Measurements from ENCODE around the gene ZNF511.

ZNF511 gene

DNA sequence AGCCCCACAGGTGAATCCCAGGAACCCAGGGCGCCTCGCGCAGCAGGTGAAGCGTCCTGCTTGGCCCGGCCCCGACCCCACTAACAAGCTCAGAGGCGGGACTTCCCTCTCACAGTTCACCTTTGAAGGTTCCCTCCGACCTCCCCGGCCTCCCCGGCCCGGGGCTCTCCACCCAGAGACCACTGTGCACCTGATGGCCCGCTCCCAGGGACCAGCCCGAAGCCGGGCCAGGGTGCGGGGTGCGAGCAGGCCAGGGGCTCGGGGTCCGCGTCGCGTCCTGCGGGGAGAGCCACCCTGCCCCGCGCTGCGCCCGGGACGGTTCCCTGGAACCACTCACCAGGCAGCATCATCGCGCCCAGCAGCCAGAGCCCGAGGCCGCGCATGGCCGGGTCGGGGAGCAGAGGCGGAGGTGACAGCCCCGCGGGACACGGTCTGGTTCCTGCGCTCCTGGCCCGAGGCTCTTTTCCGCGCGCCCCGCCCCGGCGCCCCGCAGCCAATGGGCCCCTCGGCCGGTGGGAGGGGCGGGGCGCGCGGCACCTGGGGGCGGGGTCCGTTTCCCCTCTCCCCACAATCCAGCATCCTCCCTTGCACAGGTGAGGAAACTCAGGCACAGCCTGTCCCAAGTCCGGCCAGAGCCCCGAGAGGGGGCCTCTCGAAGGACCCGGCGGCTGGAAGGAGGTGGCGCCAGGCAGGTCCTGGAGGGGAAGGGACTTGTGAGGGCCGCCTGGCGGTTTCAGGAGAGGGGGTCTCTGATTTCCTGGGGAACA, 32.1 kb upstream of the ZNF511 start, which contains the start of gene ADAM8:
Gene ADAM8 (minus strand): TSS at position 434 of the 767 bp plus-strand sequence. CDS start 51 bp downstream, at position 383.
- H3K4me2 ChIP-seq (ENCODE audit: low read depth, low read length), result peak within 1 kb of the TSS; percentile 93
- H3K36me3 ChIP-seq (replicated peaks; ENCODE audit: insufficient read depth, low read length), result peaks cover 3% of the 10 kb centered on the region
- H3K79me2 ChIP-seq (ENCODE audit: low read length), result peaks cover 46% of the 10 kb centered on the region
- H3K9me2 ChIP-seq (replicated peaks; ENCODE audit: insufficient read depth, low read length), result no peaks in the 10 kb centered on the region
- peaks cover 27% of the 10 kb centered on the region for H3K4me1 ChIP-seq (ENCODE audit: low read length)
- peak within 1 kb of the TSS; percentile 82 for H3K4me3 ChIP-seq (ENCODE audit: low read length)
- peaks cover 35% of the 10 kb centered on the region for H3F3A ChIP-seq (ENCODE audit: insufficient read depth, low read length)
- no peaks in the 10 kb centered on the region for H4K20me1 ChIP-seq (ENCODE audit: insufficient read depth, low read length)
- TF ChIP-seq EZH2phosphoT487 (IDR thresholded peaks at IDR 0.05; ENCODE audit: low read length), result no peak
- no peak for TF ChIP-seq EZH2 (optimal IDR thresholded peaks at IDR 0.05; ENCODE audit: low read depth, low read length)
- TF ChIP-seq, protein P1, sequence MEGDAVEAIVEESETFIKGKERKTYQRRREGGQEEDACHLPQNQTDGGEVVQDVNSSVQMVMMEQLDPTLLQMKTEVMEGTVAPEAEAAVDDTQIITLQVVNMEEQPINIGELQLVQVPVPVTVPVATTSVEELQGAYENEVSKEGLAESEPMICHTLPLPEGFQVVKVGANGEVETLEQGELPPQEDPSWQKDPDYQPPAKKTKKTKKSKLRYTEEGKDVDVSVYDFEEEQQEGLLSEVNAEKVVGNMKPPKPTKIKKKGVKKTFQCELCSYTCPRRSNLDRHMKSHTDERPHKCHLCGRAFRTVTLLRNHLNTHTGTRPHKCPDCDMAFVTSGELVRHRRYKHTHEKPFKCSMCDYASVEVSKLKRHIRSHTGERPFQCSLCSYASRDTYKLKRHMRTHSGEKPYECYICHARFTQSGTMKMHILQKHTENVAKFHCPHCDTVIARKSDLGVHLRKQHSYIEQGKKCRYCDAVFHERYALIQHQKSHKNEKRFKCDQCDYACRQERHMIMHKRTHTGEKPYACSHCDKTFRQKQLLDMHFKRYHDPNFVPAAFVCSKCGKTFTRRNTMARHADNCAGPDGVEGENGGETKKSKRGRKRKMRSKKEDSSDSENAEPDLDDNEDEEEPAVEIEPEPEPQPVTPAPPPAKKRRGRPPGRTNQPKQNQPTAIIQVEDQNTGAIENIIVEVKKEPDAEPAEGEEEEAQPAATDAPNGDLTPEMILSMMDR (IDR thresholded peaks at IDR 0.05; ENCODE audit: low read length), result no peak
- no peaks in the 10 kb centered on the region for H3K9me3 ChIP-seq (replicated peaks; ENCODE audit: insufficient read depth, low read length)
- peak; percentile 79 for DNase-seq
- peak within 1 kb of the TSS; percentile 95 for H3K27ac ChIP-seq (ENCODE audit: low read length)
- peak within 1 kb of the TSS; percentile 94 for H3K9ac ChIP-seq (ENCODE audit: low read length)
- H3K27me3 ChIP-seq (replicated peaks; ENCODE audit: insufficient read depth, low read length), result no peaks in the 10 kb centered on the region
- H2AFZ ChIP-seq (ENCODE audit: low read length), result peak within 1 kb of the TSS; percentile 54; the same call in 1 of the 2 replicates

DNA sequence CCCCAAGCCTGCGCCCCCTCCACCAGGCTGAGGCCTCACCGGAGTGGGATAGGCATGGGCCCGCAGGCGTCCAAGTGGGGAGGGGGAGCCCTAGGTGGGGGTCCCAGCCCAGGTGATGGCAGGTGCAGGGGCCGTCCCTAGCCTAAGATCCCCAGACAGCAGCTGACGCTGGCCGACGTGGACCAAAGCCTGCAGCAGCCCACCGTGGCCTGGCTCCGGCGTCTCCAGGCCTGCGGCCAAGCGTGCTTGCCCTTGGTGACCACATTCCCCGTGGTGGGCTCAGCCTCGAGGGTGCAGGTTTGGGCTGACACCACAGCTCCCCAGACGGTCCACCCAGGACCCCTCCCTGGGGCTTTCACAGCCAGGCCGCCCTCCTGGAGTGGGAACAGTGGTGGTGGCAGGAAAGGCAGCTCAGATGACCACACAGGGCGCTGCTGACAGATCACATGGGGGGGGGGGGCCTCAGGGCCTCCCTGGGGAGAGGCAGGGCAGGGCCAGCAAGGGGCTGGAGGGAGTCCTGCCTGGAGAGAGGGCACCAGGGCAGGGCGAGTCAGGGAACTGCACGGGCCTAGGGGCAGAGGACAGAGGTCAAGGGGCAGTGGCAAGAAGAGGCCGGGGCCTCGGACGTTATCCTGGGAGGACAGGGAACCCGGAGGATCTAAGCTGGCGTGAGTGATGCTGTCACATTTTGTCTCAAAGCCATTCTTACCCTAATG, 31.3 kb upstream of the ZNF511 start:
- peak overlapping the region; percentile 93 for H3K4me2 ChIP-seq (ENCODE audit: low read depth, low read length)
- no peak overlapping the region for H2AFZ ChIP-seq (ENCODE audit: low read length)
- H3K9me2 ChIP-seq (replicated peaks; ENCODE audit: insufficient read depth, low read length), result no peaks in the 10 kb centered on the region
- peak overlapping the region; percentile 89; the same call in 1 of the 2 replicates for H3K27ac ChIP-seq (ENCODE audit: low read length)
- H3K4me3 ChIP-seq (ENCODE audit: low read length), result 0 out of 2 replicates have a peak overlapping the region, but pooled peaks have one; percentile 4
- no peaks in the 10 kb centered on the region for H3K9me3 ChIP-seq (replicated peaks; ENCODE audit: insufficient read depth, low read length)
- no peaks in the 10 kb centered on the region for H4K20me1 ChIP-seq (ENCODE audit: insufficient read depth, low read length)
- peaks cover 35% of the 10 kb centered on the region for H3F3A ChIP-seq (ENCODE audit: insufficient read depth, low read length)
- H3K36me3 ChIP-seq (replicated peaks; ENCODE audit: insufficient read depth, low read length), result peaks cover 3% of the 10 kb centered on the region
- peaks cover 41% of the 10 kb centered on the region for H3K79me2 ChIP-seq (ENCODE audit: low read length)
- no peaks in the 10 kb centered on the region for H3K27me3 ChIP-seq (replicated peaks; ENCODE audit: insufficient read depth, low read length)
- TF ChIP-seq, protein P1 (IDR thresholded peaks at IDR 0.05; ENCODE audit: low read length), result no peak
- TF ChIP-seq EZH2 (optimal IDR thresholded peaks at IDR 0.05; ENCODE audit: low read depth, low read length) (no peak), EZH2phosphoT487 (IDR thresholded peaks at IDR 0.05; ENCODE audit: low read length) (no peak)
- H3K4me1 ChIP-seq (ENCODE audit: low read length), result peaks cover 27% of the 10 kb centered on the region
- DNase-seq, result peak; percentile 5
- H3K9ac ChIP-seq (ENCODE audit: low read length), result peak overlapping the region; percentile 41; the same call in 1 of the 2 replicates

DNA sequence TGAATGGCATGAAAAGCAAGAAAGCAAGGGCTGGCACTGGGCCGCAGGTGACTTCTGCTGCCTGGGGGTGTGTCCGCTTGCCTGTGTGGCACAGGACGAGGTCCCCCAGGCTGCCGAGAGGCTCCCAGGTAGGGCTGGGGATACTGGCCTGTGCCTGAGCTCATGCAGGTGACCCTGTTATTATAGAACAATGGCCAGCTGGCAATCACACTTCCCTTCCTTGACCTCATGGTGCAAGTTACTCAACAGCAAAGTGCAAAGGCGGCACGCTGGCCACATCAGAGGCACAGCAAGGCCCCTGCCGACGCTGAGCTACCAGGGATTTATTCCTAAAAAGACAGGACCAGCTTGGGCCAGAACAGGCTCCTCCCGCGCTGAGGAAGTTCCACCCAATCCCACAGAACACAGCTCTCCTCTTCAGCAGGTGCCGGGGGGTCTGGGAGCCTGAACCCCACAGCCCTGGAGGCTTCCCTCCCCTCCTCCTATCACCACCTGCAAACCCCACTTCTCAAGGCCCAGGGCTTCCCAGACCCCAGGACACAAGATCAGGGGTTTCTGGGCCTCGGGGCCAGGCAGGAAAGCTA, 30.6 kb upstream of the ZNF511 start:
- Histone ChIP-seq H3K4me3 (ENCODE audit: low read length) (peak overlapping the region; percentile 4; the same call in 1 of the 2 replicates), H3K4me1 (ENCODE audit: low read length) (peaks cover 27% of the 10 kb centered on the region), H3K27ac (ENCODE audit: low read length) (peak overlapping the region; percentile 89), H2AFZ (ENCODE audit: low read length) (0 out of 2 replicates have a peak overlapping the region, but pooled peaks have one; percentile 37), H3K4me2 (ENCODE audit: low read depth, low read length) (peak overlapping the region; percentile 93), H3K9me2 (replicated peaks; ENCODE audit: insufficient read depth, low read length) (no peaks in the 10 kb centered on the region), H3F3A (ENCODE audit: insufficient read depth, low read length) (peaks cover 35% of the 10 kb centered on the region), H3K27me3 (replicated peaks; ENCODE audit: insufficient read depth, low read length) (no peaks in the 10 kb centered on the region), H3K36me3 (replicated peaks; ENCODE audit: insufficient read depth, low read length) (peaks cover 3% of the 10 kb centered on the region), H3K9ac (ENCODE audit: low read length) (peak overlapping the region; percentile 41; the same call in 1 of the 2 replicates), H3K9me3 (replicated peaks; ENCODE audit: insufficient read depth, low read length) (no peaks in the 10 kb centered on the region), H4K20me1 (ENCODE audit: insufficient read depth, low read length) (no peaks in the 10 kb centered on the region), H3K79me2 (ENCODE audit: low read length) (peaks cover 34% of the 10 kb centered on the region)
- TF ChIP-seq EZH2 (optimal IDR thresholded peaks at IDR 0.05; ENCODE audit: low read depth, low read length) (no peak), EZH2phosphoT487 (IDR thresholded peaks at IDR 0.05; ENCODE audit: low read length) (no peak)
- TF ChIP-seq, protein P1 (IDR thresholded peaks at IDR 0.05; ENCODE audit: low read length), result no peak
- peak; percentile 21 for DNase-seq
